ENCODE measurements around the gene RWDD3.

The RWDD3 gene

GRCh38 chr1:95230256-95230655, 3.8 kb upstream of the RWDD3 start:
- no peak for DNase-seq (ENCODE audit: low read depth in 2 of 2)

GRCh38 chr1:95230768-95231191, 3.2 kb upstream of the RWDD3 start:
- no peak for DNase-seq (ENCODE audit: low read depth in 2 of 2)

GRCh38 chr1:95232646-95233318, 1.2 kb upstream of the RWDD3 start:
- no peak for DNase-seq (ENCODE audit: low read depth in 2 of 2)

- DNase-seq (ENCODE audit: low read depth in 2 of 2) = no peak
These were observed 682 bp upstream of the RWDD3 start for GRCh38 chr1:95233319-95233736.

- DNase-seq (ENCODE audit: low read depth in 2 of 2) = no peak
These were observed 3.0 kb downstream of the RWDD3 start for GRCh38 chr1:95236784-95237575.

- DNase-seq (ENCODE audit: low read depth in 2 of 2) = no peak
These were observed 4.1 kb downstream of the RWDD3 start for GRCh38 chr1:95237981-95238703.

- no peak for DNase-seq (ENCODE audit: low read depth in 2 of 2)
These were observed 11.0 kb downstream of the RWDD3 start for GRCh38 chr1:95245029-95245428.

GRCh38 chr1:95246511-95246910, 12.5 kb downstream of the RWDD3 start:
- no peak for DNase-seq (ENCODE audit: low read depth in 2 of 2)

- DNase-seq (ENCODE audit: low read depth in 2 of 2) = no peak
These were observed 13.6 kb downstream of the RWDD3 start for GRCh38 chr1:95247607-95248006.

GRCh38 chr1:95249916-95250315, 15.9 kb downstream of the RWDD3 start:
- DNase-seq (ENCODE audit: low read depth in 2 of 2) = no peak

- no peak for DNase-seq (ENCODE audit: low read depth in 2 of 2)
These were observed 18.4 kb downstream of the RWDD3 start for GRCh38 chr1:95252422-95252821.

- no peak for DNase-seq (ENCODE audit: low read depth in 2 of 2)
These were observed 20.9 kb downstream of the RWDD3 start for GRCh38 chr1:95254959-95255358.

- no peak for DNase-seq (ENCODE audit: low read depth in 2 of 2)
These were observed 21.8 kb downstream of the RWDD3 start for GRCh38 chr1:95255826-95256225.

- DNase-seq (ENCODE audit: low read depth in 2 of 2) = no peak
These were observed 23.7 kb downstream of the RWDD3 start for GRCh38 chr1:95257758-95258157.

GRCh38 chr1:95259245-95259644, 25.2 kb downstream of the RWDD3 start:
- DNase-seq (ENCODE audit: low read depth in 2 of 2) = no peak

GRCh38 chr1:95262913-95263312, 28.9 kb downstream of the RWDD3 start:
- DNase-seq (ENCODE audit: low read depth in 2 of 2) = no peak

- no peak for DNase-seq (ENCODE audit: low read depth in 2 of 2)
These were observed 29.4 kb downstream of the RWDD3 start for GRCh38 chr1:95263450-95263849.

GRCh38 chr1:95265106-95265505, 31.1 kb downstream of the RWDD3 start:
- DNase-seq (ENCODE audit: low read depth in 2 of 2) = no peak

GRCh38 chr1:95276429-95276828, 42.4 kb downstream of the RWDD3 start:
- DNase-seq (ENCODE audit: low read depth in 2 of 2) = no peak

GRCh38 chr1:95278173-95279006, 44.4 kb downstream of the RWDD3 start:
- no peak for DNase-seq (ENCODE audit: low read depth in 2 of 2)

GRCh38 chr1:95281781-95282517, 47.9 kb downstream of the RWDD3 start:
- DNase-seq (ENCODE audit: low read depth in 2 of 2) = no peak
